ENCODE results near the gene GSE1.

- no peak for TF ChIP-seq POLR2A (IDR thresholded peaks at IDR 0.05; ENCODE audit: borderline replicate concordance, extremely low read depth, insufficient read depth, insufficient read length)
- no peak for TF ChIP-seq CTCF (IDR thresholded peaks at IDR 0.05 in 2 of 3, conservative IDR thresholded peaks at IDR 0.05 in 1 of 3; ENCODE audit: borderline replicate concordance in 1 of 3, insufficient read depth in 1 of 3, low read depth in 2 of 3, low read length in 2 of 3)
- TF ChIP-seq EGR1 (IDR thresholded peaks at IDR 0.05; ENCODE audit: low read depth), result no peak
- no peak for TF ChIP-seq RAD21 (IDR thresholded peaks at IDR 0.05; ENCODE audit: low read depth)
- no peak for TF ChIP-seq POLR2AphosphoS5 (IDR thresholded peaks at IDR 0.05; ENCODE audit: low read depth, low read length)
Measured at GRCh38 chr16:85683363-85683762, 70.2 kb downstream of the GSE1 start.
